ACHN (cell line): ENCODE results near the gene WDR11.

ENCODE experiments used
- DNase-seq: peaks from one replicate; pipeline ENCODE4 v3.0.0-alpha.2; 2015
- in situ Hi-C: cut with HindIII; loops from 2 replicates; pipeline ENCODE4 v1.10.0; 2017; ENCODE audit warnings: low sequenced_read_pairs, low pct_ligation_motif_present, low pct_unique_long_range_greater_than_20kb

WDR11 gene

GRCh38 chr10:120941501-120941900 lies 90.3 kb downstream of the WDR11 start:
- in situ Hi-C loops, result no loop called here
- DNase-seq, result no peak

GRCh38 chr10:120942806-120943413 lies 91.7 kb downstream of the WDR11 start:
- in situ Hi-C loops, result no loop called here
- DNase-seq, result peak; percentile 64

GRCh38 chr10:120943542-120943941 lies 92.4 kb downstream of the WDR11 start:
- in situ Hi-C loops, result no loop called here
- DNase-seq, result no peak

- no peak for DNase-seq
- in situ Hi-C loops, result no loop called here
Measured at GRCh38 chr10:120944586-120945125, 93.5 kb downstream of the WDR11 start.

DNA sequence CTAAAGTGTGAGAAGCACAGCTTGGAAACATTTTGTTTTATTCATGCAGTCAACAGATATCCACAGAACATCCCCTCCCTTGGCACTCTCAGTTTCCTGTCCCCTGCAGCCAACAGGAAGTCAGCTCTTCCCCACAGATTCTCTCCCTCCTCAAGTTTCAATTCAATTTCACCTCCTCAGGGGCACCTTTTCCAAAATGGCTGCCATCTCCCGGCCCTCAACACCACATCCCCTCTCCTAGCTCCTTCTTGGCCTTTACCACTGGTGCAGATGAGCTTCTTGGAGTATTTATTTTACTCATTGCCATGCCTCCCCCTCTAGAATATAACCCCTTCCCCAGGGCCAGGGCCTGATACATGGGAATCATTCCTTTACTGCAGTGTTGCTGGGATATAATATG lies 94.0 kb downstream of the WDR11 start:
- DNase-seq, result no peak
- in situ Hi-C loops, result no loop called here

GRCh38 chr10:120945801-120946302 lies 94.7 kb downstream of the WDR11 start:
- no peak for DNase-seq
- in situ Hi-C loops, result no loop called here

DNA sequence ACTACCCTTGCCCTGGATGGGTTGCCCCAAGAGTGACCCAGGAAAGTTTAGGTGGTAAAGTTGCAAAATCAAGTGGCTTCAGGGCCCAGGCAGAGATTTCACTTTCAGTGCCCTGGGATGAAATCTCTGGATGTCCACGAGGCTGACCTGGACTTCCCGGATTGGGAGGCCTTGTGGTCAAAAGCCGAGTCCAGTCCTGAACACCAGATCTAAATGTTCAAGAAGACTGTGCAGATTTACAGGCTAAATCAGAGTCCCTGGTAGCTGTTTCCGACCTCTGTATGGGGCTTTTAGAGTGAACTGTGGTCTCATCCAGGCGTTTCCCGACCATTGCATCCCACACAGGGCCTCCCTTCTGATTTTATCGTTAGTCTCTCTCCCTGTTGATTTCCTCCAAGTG lies 95.3 kb downstream of the WDR11 start:
- in situ Hi-C loops, result no loop called here
- DNase-seq, result no peak

- peak; percentile 63 for DNase-seq
- in situ Hi-C loops, result no loop called here
Measured at GRCh38 chr10:120948889-120949608, 97.9 kb downstream of the WDR11 start.

- in situ Hi-C loops, result no loop called here
Measured at GRCh38 chr10:120949609-120950031, 98.5 kb downstream of the WDR11 start.

GRCh38 chr10:120950051-120950561 lies 98.9 kb downstream of the WDR11 start:
- in situ Hi-C loops, result no loop called here
- no peak for DNase-seq

More at GRCh38 chr10:120949609-120950031, 98.5 kb downstream of the WDR11 start:
- no peak for DNase-seq

DNA sequence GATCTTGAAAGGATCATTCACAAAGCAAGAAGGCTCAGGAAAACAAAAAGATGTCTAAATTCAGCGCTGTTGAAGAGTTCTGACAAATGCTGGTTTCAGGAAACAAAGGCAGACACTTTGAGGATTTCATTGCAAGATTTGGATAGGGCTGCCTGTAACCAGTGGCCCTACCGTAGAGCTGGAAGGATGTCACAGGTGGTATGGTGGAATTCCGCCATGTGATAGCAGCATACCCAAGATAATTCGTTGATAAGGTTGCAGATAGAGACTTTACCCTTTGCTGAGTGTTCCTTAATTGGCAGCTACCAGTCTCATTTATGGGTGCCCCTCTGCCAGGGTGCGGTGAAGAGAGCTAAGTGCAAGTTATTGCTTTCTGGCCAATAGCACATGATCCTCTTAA lies 100.1 kb downstream of the WDR11 start:
- no peak for DNase-seq
- in situ Hi-C loops, result no loop called here

GRCh38 chr10:120953897-120954296 lies 102.7 kb downstream of the WDR11 start:
- in situ Hi-C loops, result no loop called here

More at GRCh38 chr10:120953897-120954296, 102.7 kb downstream of the WDR11 start:
- DNase-seq, result no peak
